HEK293 (cell line): ENCODE data around the gene RBM18.

Experiments used
- BCL11B ChIP-seq: fragments of 450-650 bp; formaldehyde crosslinking; IDR thresholded peaks from 2 replicates; pipeline ENCODE4 v1.5.1; 2016; ENCODE audit warnings: low read depth, missing biosample characterization, missing genetic modification characterization
- GLIS2 ChIP-seq: fragments of 450-650 bp; formaldehyde crosslinking; IDR thresholded peaks from 2 replicates; pipeline ENCODE4 v1.5.1; 2016; ENCODE audit warnings: missing biosample characterization, missing genetic modification characterization
- SALL2 ChIP-seq: fragments of 450-650 bp; formaldehyde crosslinking; IDR thresholded peaks from 2 replicates; pipeline ENCODE4 v1.5.0; 2017; ENCODE audit warnings: missing biosample characterization, mild to moderate bottlenecking, missing genetic modification characterization, borderline replicate concordance
- YY2 ChIP-seq: fragments of 450-650 bp; formaldehyde crosslinking; IDR thresholded peaks from 2 replicates; pipeline ENCODE4 v1.5.1; 2016; ENCODE audit warnings: missing biosample characterization, missing genetic modification characterization
- ZBTB20 ChIP-seq: fragments of 450-650 bp; formaldehyde crosslinking; IDR thresholded peaks from 2 replicates; pipeline ENCODE4 v1.5.1; 2016; ENCODE audit warnings: missing biosample characterization, missing genetic modification characterization
- ZBTB21 ChIP-seq: fragments of 450-650 bp; formaldehyde crosslinking; IDR thresholded peaks from 2 replicates; pipeline ENCODE4 v1.5.1; 2017; ENCODE audit warnings: missing biosample characterization, missing genetic modification characterization
- ZBTB48 ChIP-seq: fragments of 450-650 bp; formaldehyde crosslinking; IDR thresholded peaks from 2 replicates; pipeline ENCODE4 v1.5.1; 2016; ENCODE audit warnings: missing biosample characterization, missing genetic modification characterization
- ZFHX2 ChIP-seq: fragments of 450-650 bp; formaldehyde crosslinking; conservative IDR thresholded peaks from 2 replicates; pipeline ENCODE4 v1.5.1; 2016; ENCODE audit warnings: missing biosample characterization, missing genetic modification characterization
- ZNF138 ChIP-seq: fragments of 450-650 bp; formaldehyde crosslinking; IDR thresholded peaks from 2 replicates; pipeline ENCODE4 v1.5.1; 2016; ENCODE audit warnings: missing biosample characterization, missing genetic modification characterization, borderline replicate concordance
- ZNF140 ChIP-seq: fragments of 450-650 bp; formaldehyde crosslinking; IDR thresholded peaks from 2 replicates; pipeline ENCODE4 v1.5.1; 2016; ENCODE audit warnings: missing biosample characterization, missing genetic modification characterization
- ZNF175 ChIP-seq: fragments of 450-650 bp; formaldehyde crosslinking; IDR thresholded peaks from 2 replicates; pipeline ENCODE4 v1.5.1; 2016; ENCODE audit warnings: missing biosample characterization, missing genetic modification characterization
- ZNF239 ChIP-seq: fragments of 450-650 bp; formaldehyde crosslinking; IDR thresholded peaks from 2 replicates; pipeline ENCODE4 v1.5.1; 2016; ENCODE audit warnings: missing biosample characterization, missing genetic modification characterization
- ZNF274 ChIP-seq, 2 experiments: fragments of 200-500 bp in 1 of 2; fragments of 450-650 bp in 1 of 2; sonication (Bioruptor generic) in 1 of 2; formaldehyde crosslinking in 1 of 2; IDR thresholded peaks; 2 replicates each; pipeline versions ENCODE4 v1.5.1 to v1.6.1; 2014 to 2016; ENCODE audit warnings: borderline replicate concordance in 1 of 2, inconsistent platforms in 1 of 2, low read length in 1 of 2, missing biosample characterization in 1 of 2, missing genetic modification characterization in 1 of 2
- ZNF292 ChIP-seq: fragments of 450-650 bp; formaldehyde crosslinking; IDR thresholded peaks from 2 replicates; pipeline ENCODE4 v1.5.1; 2016; ENCODE audit warnings: low read depth, missing biosample characterization, missing genetic modification characterization, borderline replicate concordance
- ZNF324 ChIP-seq: fragments of 450-650 bp; formaldehyde crosslinking; IDR thresholded peaks from 2 replicates; pipeline ENCODE4 v1.5.1; 2016; ENCODE audit warnings: missing biosample characterization, missing genetic modification characterization
- ZNF350 ChIP-seq: fragments of 450-650 bp; formaldehyde crosslinking; IDR thresholded peaks from 2 replicates; pipeline ENCODE4 v1.5.0; 2017; ENCODE audit warnings: missing biosample characterization, mild to moderate bottlenecking, missing genetic modification characterization
- ZNF404 ChIP-seq: fragments of 450-650 bp; formaldehyde crosslinking; IDR thresholded peaks from 2 replicates; pipeline ENCODE4 v1.5.1; 2017; ENCODE audit warnings: missing biosample characterization, missing genetic modification characterization
- ZNF529 ChIP-seq: fragments of 450-650 bp; formaldehyde crosslinking; IDR thresholded peaks from 2 replicates; pipeline ENCODE4 v1.5.1; 2017; ENCODE audit warnings: missing genetic modification characterization, missing biosample characterization; ENCODE audit not compliant: insufficient replicate concordance
- ZNF555 ChIP-seq: fragments of 450-650 bp; formaldehyde crosslinking; conservative IDR thresholded peaks from 2 replicates; pipeline ENCODE4 v1.5.1; 2017; ENCODE audit warnings: missing biosample characterization, mild to moderate bottlenecking, missing genetic modification characterization, inconsistent platforms
- ZNF585B ChIP-seq: fragments of 450-650 bp; formaldehyde crosslinking; IDR thresholded peaks from 2 replicates; pipeline ENCODE4 v1.5.1; 2016; ENCODE audit warnings: missing biosample characterization, missing genetic modification characterization
- ZNF610 ChIP-seq: fragments of 450-650 bp; formaldehyde crosslinking; IDR thresholded peaks from 2 replicates; pipeline ENCODE4 v1.5.1; 2016; ENCODE audit warnings: missing biosample characterization, missing genetic modification characterization, borderline replicate concordance
- ZNF768 ChIP-seq: fragments of 450-650 bp; formaldehyde crosslinking; IDR thresholded peaks from 2 replicates; pipeline ENCODE4 v1.5.1; 2018; ENCODE audit warnings: missing biosample characterization, mild to moderate bottlenecking, missing genetic modification characterization
- TF ChIP-seq, protein P1 (sequence below): fragments of 450-650 bp; formaldehyde crosslinking; IDR thresholded peaks from 2 replicates; pipeline ENCODE4 v1.5.1; 2016; ENCODE audit warnings: missing biosample characterization, missing genetic modification characterization
- TF ChIP-seq, protein P2 (sequence below): fragments of 450-650 bp; IDR thresholded peaks from 2 replicates; pipeline ENCODE4 v1.5.1; 2018; ENCODE audit warnings: missing biosample characterization, mild to moderate bottlenecking, missing genetic modification characterization
- TF ChIP-seq, protein P3 (sequence below): fragments of 450-650 bp; formaldehyde crosslinking; IDR thresholded peaks from 2 replicates; pipeline ENCODE4 v1.5.1; 2016; ENCODE audit warnings: missing biosample characterization, missing genetic modification characterization
- TF ChIP-seq, protein P4 (sequence below): fragments of 450-650 bp; formaldehyde crosslinking; IDR thresholded peaks from 2 replicates; pipeline ENCODE4 v1.5.1; 2016; ENCODE audit warnings: missing biosample characterization, missing genetic modification characterization
- TF ChIP-seq, protein P5 (sequence below): fragments of 450-650 bp; formaldehyde crosslinking; optimal IDR thresholded peaks from 2 replicates; pipeline ENCODE3; 2016; ENCODE audit warnings: missing biosample characterization, mild to moderate bottlenecking, missing genetic modification characterization
- TF ChIP-seq, protein P6 (sequence below): fragments of 450-650 bp; formaldehyde crosslinking; IDR thresholded peaks from 2 replicates; pipeline ENCODE4 v1.5.1; 2017; ENCODE audit warnings: missing biosample characterization, missing genetic modification characterization

The RBM18 gene

DNA sequence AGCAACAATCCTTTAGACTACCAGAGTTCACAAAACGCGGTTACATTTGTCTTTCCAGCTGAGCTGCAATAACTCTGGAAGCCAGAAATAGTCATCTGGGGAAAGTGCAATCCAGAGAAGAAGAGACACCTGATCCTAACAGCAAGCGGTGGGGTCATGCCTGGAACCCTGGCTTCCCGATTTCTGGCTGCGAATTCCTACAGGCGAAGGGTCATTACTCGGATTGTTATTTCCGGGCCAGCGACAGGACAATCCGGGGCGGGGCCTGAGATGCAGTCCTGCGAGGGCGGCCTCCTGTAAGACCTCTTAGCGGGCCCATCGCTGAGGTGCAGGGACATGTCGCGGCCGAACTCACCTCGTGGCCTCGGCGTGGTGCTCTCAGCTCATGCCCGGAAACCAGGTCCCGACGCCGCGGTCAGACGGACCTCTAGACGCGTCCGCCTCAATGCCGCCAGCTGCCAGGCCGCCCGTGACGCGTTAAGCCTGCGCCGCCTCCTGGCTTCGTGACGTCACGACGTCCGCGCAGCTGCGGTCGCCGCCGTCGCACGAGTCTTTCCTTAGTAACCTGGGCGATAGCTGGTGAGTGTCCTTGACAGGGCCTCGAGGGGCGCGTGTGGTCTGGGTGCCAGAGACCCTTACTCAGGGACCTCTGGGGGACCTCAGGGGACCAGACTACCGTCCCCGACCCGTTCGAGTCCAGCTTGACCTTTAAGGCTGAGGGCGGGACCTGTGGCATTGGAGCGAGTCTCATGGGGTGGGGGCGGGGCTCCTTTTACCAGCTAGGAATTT, at the start of gene RBM18, which contains the start of gene MRRF (continued):
- TF ChIP-seq ZNF324 (tag by site-specific recombination) (no peak; the same call in 1 of the 2 replicates), ZNF404 (tag by site-specific recombination) (no peak), YY2 (peak; percentile 34; the same call in 1 of the 2 replicates), ZNF175 (tag by site-specific recombination) (no peak), ZNF274 (IDR thresholded peaks at IDR 0.05; ENCODE audit: low read length) (no peak), ZNF274 (tag by site-specific recombination; IDR thresholded peaks at IDR 0.05; ENCODE audit: borderline replicate concordance) (no peak), ZBTB20 (tag by site-specific recombination) (peak; percentile 59), ZFHX2 (tag by site-specific recombination) (peak; percentile 34; the same call in 1 of the 2 replicates), BCL11B (tag by site-specific recombination) (no peak), ZNF610 (tag by site-specific recombination) (0 out of 2 replicates have a peak, but pooled peaks have one; percentile 29), SALL2 (tag by site-specific recombination) (no peak), ZNF140 (tag by site-specific recombination) (no peak), ZBTB48 (no peak), ZNF292 (tag by site-specific recombination) (no peak), ZNF239 (tag by site-specific recombination) (no peak), ZNF768 (no peak), ZNF585B (tag by site-specific recombination) (no peak), ZNF138 (tag by site-specific recombination) (no peak), ZNF555 (tag by site-specific recombination) (no peak), ZBTB21 (peak; percentile 99), GLIS2 (tag by site-specific recombination) (peak; percentile 69), ZNF529 (tag by site-specific recombination) (no peak), ZNF350 (tag by site-specific recombination) (no peak)
- TF ChIP-seq, protein P1, sequence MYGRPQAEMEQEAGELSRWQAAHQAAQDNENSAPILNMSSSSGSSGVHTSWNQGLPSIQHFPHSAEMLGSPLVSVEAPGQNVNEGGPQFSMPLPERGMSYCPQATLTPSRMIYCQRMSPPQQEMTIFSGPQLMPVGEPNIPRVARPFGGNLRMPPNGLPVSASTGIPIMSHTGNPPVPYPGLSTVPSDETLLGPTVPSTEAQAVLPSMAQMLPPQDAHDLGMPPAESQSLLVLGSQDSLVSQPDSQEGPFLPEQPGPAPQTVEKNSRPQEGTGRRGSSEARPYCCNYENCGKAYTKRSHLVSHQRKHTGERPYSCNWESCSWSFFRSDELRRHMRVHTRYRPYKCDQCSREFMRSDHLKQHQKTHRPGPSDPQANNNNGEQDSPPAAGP, result peak; percentile 55; the same call in 1 of the 2 replicates
- TF ChIP-seq, protein P2, sequence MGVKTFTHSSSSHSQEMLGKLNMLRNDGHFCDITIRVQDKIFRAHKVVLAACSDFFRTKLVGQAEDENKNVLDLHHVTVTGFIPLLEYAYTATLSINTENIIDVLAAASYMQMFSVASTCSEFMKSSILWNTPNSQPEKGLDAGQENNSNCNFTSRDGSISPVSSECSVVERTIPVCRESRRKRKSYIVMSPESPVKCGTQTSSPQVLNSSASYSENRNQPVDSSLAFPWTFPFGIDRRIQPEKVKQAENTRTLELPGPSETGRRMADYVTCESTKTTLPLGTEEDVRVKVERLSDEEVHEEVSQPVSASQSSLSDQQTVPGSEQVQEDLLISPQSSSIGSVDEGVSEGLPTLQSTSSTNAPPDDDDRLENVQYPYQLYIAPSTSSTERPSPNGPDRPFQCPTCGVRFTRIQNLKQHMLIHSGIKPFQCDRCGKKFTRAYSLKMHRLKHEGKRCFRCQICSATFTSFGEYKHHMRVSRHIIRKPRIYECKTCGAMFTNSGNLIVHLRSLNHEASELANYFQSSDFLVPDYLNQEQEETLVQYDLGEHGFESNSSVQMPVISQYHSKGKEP (tag by site-specific recombination), result no peak
- TF ChIP-seq, protein P3, sequence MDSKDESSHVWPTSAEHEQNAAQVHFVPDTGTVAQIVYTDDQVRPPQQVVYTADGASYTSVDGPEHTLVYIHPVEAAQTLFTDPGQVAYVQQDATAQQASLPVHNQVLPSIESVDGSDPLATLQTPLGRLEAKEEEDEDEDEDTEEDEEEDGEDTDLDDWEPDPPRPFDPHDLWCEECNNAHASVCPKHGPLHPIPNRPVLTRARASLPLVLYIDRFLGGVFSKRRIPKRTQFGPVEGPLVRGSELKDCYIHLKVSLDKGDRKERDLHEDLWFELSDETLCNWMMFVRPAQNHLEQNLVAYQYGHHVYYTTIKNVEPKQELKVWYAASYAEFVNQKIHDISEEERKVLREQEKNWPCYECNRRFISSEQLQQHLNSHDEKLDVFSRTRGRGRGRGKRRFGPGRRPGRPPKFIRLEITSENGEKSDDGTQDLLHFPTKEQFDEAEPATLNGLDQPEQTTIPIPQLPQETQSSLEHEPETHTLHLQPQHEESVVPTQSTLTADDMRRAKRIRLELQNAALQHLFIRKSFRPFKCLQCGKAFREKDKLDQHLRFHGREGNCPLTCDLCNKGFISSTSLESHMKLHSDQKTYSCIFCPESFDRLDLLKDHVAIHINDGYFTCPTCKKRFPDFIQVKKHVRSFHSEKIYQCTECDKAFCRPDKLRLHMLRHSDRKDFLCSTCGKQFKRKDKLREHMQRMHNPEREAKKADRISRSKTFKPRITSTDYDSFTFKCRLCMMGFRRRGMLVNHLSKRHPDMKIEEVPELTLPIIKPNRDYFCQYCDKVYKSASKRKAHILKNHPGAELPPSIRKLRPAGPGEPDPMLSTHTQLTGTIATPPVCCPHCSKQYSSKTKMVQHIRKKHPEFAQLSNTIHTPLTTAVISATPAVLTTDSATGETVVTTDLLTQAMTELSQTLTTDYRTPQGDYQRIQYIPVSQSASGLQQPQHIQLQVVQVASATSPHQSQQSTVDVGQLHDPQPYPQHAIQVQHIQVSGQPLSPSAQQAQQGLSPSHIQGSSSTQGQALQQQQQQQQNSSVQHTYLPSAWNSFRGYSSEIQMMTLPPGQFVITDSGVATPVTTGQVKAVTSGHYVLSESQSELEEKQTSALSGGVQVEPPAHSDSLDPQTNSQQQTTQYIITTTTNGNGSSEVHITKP (tag by site-specific recombination), result no peak
- TF ChIP-seq, protein P4, sequence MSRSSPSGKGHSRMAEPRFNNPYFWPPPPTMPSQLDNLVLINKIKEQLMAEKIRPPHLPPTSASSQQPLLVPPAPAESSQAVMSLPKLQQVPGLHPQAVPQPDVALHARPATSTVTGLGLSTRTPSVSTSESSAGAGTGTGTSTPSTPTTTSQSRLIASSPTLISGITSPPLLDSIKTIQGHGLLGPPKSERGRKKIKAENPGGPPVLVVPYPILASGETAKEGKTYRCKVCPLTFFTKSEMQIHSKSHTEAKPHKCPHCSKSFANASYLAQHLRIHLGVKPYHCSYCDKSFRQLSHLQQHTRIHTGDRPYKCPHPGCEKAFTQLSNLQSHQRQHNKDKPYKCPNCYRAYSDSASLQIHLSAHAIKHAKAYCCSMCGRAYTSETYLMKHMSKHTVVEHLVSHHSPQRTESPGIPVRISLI, result no peak
- TF ChIP-seq, protein P5, sequence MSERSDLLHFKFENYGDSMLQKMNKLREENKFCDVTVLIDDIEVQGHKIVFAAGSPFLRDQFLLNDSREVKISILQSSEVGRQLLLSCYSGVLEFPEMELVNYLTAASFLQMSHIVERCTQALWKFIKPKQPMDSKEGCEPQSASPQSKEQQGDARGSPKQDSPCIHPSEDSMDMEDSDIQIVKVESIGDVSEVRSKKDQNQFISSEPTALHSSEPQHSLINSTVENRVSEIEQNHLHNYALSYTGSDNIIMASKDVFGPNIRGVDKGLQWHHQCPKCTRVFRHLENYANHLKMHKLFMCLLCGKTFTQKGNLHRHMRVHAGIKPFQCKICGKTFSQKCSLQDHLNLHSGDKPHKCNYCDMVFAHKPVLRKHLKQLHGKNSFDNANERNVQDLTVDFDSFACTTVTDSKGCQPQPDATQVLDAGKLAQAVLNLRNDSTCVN, result peak; percentile 61
- TF ChIP-seq, protein P6, sequence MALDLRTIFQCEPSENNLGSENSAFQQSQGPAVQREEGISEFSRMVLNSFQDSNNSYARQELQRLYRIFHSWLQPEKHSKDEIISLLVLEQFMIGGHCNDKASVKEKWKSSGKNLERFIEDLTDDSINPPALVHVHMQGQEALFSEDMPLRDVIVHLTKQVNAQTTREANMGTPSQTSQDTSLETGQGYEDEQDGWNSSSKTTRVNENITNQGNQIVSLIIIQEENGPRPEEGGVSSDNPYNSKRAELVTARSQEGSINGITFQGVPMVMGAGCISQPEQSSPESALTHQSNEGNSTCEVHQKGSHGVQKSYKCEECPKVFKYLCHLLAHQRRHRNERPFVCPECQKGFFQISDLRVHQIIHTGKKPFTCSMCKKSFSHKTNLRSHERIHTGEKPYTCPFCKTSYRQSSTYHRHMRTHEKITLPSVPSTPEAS (tag by site-specific recombination), result no peak
